ENCODE results near the gene AGRN. TPM values are rescaled to one million over a fixed set of nuclear protein-coding genes. Genes with fewer than 3 reads are reported as not detected.

The AGRN gene
- total RNA-seq, 6 experiments from 2014 or later, result 131 to 164 (median 140) TPM

DNA sequence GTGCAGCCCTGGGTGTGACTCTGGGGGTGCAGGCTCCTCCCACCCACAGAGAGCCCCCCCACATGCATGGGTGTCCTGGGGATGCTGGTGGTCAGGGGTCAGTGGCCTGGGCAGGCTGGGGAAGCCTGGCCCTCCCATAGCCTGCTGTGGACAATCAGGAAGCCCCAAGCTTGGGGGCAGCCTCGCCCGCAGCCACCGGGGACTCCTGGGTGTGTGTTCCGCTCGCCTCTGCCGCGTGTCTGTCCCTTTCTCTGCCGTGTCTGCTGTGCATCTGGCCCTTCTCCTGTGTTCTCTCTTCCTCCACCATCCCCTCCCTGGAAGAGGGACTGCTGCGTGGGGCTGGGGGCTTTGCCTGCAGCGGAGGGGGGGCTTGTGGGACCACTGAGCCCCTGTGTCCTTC is 22.9 kb downstream of the AGRN start:
- H3K36me3 Mint-ChIP-seq (ENCODE audit: low read depth), result peaks cover 15% of the 10 kb centered on the region
- DNase-seq, result no peak
- no peaks in the 10 kb centered on the region; the same call in 1 of the 2 replicates for H3K4me1 Mint-ChIP-seq (ENCODE audit: low read depth)
- no peaks in the 10 kb centered on the region for H3K9me3 Mint-ChIP-seq
- TF ChIP-seq, protein P1, sequence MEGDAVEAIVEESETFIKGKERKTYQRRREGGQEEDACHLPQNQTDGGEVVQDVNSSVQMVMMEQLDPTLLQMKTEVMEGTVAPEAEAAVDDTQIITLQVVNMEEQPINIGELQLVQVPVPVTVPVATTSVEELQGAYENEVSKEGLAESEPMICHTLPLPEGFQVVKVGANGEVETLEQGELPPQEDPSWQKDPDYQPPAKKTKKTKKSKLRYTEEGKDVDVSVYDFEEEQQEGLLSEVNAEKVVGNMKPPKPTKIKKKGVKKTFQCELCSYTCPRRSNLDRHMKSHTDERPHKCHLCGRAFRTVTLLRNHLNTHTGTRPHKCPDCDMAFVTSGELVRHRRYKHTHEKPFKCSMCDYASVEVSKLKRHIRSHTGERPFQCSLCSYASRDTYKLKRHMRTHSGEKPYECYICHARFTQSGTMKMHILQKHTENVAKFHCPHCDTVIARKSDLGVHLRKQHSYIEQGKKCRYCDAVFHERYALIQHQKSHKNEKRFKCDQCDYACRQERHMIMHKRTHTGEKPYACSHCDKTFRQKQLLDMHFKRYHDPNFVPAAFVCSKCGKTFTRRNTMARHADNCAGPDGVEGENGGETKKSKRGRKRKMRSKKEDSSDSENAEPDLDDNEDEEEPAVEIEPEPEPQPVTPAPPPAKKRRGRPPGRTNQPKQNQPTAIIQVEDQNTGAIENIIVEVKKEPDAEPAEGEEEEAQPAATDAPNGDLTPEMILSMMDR (IDR thresholded peaks at IDR 0.05), result no peak
- peaks cover 9% of the 10 kb centered on the region for H3K27me3 Mint-ChIP-seq (ENCODE audit: insufficient read depth)
- no peak overlapping the region for H3K4me3 Mint-ChIP-seq
- no peak overlapping the region for H3K27ac Mint-ChIP-seq

DNA sequence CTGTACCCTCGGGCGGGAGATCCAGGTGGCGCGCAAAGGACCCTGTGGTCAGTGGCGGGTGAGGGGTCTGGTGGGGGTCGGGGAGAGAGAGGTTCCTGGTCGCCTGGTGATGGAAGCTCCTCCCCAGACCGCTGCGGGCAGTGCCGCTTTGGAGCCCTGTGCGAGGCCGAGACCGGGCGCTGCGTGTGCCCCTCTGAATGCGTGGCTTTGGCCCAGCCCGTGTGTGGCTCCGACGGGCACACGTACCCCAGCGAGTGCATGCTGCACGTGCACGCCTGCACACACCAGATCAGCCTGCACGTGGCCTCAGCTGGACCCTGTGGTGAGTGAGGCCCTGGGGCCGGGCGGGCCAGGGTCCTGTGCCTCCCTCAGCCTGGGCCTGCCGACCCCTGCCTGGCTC is 23.5 kb downstream of the AGRN start:
- no peak for DNase-seq
- peaks cover 15% of the 10 kb centered on the region for H3K36me3 Mint-ChIP-seq (ENCODE audit: low read depth)
- no peaks in the 10 kb centered on the region for H3K9me3 Mint-ChIP-seq
- no peak overlapping the region for H3K4me3 Mint-ChIP-seq
- H3K27ac Mint-ChIP-seq, result no peak overlapping the region
- H3K27me3 Mint-ChIP-seq (ENCODE audit: insufficient read depth), result peaks cover 10% of the 10 kb centered on the region
- no peaks in the 10 kb centered on the region; the same call in 1 of the 2 replicates for H3K4me1 Mint-ChIP-seq (ENCODE audit: low read depth)
- TF ChIP-seq, protein P1 (IDR thresholded peaks at IDR 0.05), result no peak

DNA sequence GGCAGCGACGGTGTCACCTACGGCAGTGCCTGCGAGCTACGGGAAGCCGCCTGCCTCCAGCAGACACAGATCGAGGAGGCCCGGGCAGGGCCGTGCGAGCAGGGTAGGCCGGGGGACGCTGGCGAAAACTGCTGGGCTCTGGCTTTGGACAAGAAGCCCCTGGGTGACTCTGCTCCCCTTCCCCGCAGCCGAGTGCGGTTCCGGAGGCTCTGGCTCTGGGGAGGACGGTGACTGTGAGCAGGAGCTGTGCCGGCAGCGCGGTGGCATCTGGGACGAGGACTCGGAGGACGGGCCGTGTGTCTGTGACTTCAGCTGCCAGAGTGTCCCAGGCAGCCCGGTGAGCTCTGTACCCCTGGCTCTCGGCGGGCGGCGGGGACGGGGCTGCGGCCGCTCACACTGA is 24.0 kb downstream of the AGRN start:
- TF ChIP-seq, protein P1 (IDR thresholded peaks at IDR 0.05), result no peak
- Mint-ChIP-seq H3K9me3 (no peaks in the 10 kb centered on the region), H3K4me3 (no peak overlapping the region), H3K27me3 (ENCODE audit: insufficient read depth) (peaks cover 10% of the 10 kb centered on the region), H3K36me3 (ENCODE audit: low read depth) (peaks cover 15% of the 10 kb centered on the region), H3K4me1 (ENCODE audit: low read depth) (no peaks in the 10 kb centered on the region; the same call in 1 of the 2 replicates), H3K27ac (no peak overlapping the region)
- DNase-seq, result no peak

DNA sequence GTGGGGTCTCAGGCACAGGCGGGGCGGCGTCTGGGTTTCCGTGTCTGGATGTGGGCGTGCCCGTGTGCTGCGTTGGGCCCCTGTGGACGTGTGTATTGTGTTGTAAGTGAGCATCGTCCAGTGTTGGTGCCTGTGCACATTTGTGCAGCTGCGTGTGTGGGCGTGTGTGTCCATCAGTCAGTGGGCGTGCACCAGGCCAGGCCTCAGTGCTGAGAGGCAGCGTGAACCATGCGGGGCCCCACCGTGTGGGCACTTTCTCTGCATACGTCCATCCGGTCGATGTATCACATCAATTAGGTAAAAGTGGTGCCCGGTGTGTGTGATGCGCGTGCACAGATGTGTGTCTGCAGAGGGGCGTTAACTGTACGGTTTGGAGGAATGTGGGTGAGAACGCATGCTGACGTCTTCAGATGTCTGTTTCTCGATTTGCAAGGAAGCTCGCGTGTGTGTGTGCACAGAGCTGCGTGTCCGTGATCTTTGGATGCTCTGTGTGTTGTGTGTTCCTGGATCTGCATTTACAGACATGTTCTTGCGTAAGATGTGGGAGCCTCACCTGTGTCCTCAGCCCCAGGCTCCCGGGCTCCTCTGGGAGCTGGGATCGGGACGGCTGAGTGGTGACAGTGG is 24.6 kb downstream of the AGRN start:
- Mint-ChIP-seq H3K4me3 (no peak overlapping the region), H3K4me1 (ENCODE audit: low read depth) (no peaks in the 10 kb centered on the region; the same call in 1 of the 2 replicates), H3K27ac (no peak overlapping the region), H3K36me3 (ENCODE audit: low read depth) (peaks cover 15% of the 10 kb centered on the region), H3K9me3 (no peaks in the 10 kb centered on the region), H3K27me3 (ENCODE audit: insufficient read depth) (peaks cover 10% of the 10 kb centered on the region)
- DNase-seq, result no peak
- TF ChIP-seq, protein P1 (IDR thresholded peaks at IDR 0.05), result no peak

DNA sequence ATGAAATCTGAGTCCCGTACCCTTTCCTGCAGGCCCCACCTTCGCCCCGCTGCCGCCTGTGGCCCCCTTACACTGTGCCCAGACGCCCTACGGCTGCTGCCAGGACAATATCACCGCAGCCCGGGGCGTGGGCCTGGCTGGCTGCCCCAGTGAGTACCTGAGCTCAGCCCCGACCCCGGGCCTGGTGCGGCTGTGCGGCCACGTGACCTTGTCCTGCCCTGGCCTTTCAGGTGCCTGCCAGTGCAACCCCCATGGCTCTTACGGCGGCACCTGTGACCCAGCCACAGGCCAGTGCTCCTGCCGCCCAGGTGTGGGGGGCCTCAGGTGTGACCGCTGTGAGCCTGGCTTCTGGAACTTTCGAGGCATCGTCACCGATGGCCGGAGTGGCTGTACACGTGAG is 25.2 kb downstream of the AGRN start:
- H3K4me3 Mint-ChIP-seq, result no peak overlapping the region
- H3K27ac Mint-ChIP-seq, result no peak overlapping the region
- TF ChIP-seq, protein P1 (IDR thresholded peaks at IDR 0.05), result no peak
- DNase-seq, result no peak
- peaks cover 8% of the 10 kb centered on the region for H3K27me3 Mint-ChIP-seq (ENCODE audit: insufficient read depth)
- no peaks in the 10 kb centered on the region for H3K4me1 Mint-ChIP-seq (ENCODE audit: low read depth)
- no peaks in the 10 kb centered on the region for H3K9me3 Mint-ChIP-seq
- peaks cover 15% of the 10 kb centered on the region for H3K36me3 Mint-ChIP-seq (ENCODE audit: low read depth)

Data from HFFc6 (cell line).